ENCODE measurements around the gene TNS2.

TNS2 gene

DNA sequence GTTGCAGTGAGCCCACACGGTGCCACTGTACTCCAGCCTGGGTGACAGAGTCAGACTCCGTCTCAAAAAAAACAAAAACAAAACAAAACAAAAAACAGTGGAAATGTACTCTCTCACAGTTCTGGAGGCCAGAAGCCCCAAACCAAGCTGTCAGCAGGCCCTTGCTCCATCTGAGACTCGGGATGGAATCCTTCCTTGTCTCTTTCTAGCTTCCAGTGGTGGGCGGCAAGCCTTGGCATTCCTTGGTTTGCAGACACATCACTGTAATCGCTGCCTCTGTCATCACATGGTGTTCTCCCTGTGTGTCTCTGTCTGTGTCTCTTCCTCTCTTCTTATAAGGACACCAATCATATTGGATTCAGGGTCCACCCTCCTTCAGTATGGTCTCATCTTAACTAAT lies 6.4 kb downstream of the TNS2 start:
- no peak for DNase-seq

DNA sequence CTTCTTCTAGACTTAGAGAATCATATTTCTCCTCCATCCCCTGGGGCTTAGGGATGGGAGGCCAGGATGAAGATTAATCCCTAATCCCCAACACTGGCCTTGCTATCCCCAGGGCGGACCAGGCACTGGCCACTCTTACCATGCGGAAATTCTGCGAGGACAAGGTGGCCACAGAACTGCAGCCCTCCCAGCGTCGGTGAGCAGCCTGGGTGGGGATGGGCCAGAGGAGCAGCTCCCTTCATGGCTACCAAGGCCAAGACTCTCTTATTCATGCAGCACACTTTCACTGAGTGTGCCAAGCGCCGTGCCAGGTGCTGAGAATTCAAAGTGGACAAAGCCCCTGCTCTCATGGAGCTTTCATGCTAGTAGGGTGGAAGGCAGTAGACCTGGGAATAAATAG lies 7.0 kb downstream of the TNS2 start:
- no peak for DNase-seq

DNA sequence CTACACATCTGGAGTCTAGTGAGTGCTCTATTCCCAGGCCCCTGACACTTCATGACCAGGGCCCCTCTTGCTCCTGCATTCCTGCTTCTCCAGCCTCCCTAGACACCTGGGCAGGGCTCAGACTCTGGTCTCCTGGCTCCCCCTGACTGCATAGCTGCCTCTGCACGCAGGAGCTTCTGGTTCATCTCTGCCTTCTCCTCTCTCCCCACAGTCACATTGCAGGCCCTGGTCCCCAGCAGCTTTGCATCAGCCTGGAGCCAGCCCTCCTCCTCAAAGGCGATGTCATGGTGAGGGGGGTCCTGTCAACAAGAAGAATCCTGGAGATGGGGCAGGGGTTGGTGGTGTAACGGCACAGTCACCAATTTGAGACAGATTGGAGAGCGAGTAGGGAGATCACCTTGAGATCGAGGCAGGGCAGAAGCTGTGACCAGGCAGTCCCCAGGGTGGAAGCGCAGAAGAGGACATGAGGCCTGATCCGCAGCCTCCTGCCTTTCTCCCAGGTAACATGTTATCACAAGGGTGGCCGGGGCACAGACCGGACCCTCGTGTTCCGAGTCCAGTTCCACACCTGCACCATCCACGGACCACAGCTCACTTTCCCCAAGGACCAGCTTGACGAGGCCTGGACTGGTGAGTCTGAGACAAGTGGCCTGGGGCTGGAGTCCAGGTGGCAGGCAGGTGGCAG lies 8.1 kb downstream of the TNS2 start:
- DNase-seq: no peak

DNA sequence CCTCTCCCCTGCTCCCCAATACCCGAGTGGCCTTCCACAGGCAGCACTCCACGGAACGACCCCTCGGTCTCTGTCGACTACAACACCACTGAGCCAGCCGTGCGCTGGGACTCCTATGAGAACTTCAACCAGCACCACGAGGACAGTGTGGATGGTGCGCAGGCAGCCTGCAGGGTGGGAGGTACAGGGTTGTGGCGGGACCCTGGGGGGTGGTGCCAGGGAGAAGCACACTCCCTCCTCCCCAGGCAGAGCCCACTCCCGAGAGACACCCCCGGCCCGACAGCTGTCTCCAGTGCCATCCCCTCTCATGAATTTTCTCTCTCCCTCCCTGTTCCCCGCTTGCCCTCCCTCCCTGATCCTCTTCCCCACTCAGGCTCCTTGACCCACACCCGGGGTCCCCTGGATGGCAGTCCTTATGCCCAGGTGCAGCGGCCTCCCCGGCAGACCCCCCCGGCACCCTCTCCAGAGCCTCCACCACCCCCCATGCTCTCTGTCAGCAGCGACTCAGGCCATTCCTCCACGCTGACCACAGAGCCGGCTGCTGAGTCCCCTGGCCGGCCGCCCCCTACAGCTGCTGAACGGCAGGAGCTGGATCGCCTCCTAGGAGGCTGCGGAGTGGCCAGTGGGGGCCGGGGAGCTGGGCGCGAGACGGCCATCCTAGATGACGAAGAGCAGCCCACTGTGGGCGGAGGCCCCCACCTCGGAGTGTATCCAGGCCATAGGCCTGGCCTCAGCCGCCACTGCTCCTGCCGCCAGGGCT lies 9.0 kb downstream of the TNS2 start:
- no peak for DNase-seq

DNA sequence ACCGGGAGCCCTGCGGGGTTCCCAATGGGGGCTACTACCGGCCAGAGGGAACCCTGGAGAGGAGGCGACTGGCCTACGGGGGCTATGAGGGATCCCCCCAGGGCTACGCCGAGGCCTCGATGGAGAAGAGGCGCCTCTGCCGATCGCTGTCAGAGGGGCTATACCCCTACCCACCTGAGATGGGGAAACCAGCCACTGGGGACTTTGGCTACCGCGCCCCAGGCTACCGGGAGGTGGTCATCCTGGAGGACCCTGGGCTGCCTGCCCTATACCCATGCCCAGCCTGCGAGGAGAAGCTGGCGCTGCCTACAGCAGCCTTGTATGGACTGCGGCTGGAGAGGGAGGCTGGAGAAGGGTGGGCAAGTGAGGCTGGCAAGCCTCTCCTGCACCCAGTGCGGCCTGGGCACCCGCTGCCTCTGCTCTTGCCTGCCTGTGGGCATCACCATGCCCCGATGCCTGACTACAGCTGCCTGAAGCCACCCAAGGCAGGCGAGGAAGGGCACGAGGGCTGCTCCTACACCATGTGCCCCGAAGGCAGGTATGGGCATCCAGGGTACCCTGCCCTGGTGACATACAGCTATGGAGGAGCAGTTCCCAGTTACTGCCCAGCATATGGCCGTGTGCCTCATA lies 9.7 kb downstream of the TNS2 start:
- DNase-seq: no peak

DNA sequence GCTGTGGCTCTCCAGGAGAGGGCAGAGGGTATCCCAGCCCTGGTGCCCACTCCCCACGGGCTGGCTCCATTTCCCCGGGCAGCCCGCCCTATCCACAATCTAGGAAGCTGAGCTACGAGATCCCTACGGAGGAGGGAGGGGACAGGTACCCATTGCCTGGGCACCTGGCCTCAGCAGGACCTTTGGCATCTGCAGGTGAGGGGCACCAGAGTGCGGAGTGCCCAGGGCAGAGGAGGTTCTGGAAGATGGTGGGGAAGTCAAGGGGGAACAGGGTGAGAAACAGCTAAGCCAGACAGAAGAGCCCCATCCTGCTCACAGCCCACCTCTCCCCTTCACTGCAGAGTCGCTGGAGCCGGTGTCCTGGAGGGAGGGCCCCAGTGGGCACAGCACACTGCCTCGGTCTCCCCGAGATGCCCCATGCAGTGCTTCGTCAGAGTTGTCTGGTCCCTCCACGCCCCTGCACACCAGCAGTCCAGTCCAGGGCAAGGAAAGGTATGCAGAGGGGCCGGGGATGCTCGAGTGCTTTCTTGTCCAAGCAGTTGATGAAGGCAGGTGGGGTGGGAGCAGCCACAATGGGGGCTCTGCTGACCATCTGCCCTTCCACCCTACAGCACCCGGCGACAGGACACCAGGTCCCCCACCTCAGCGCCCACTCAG lies 10.3 kb downstream of the TNS2 start:
- DNase-seq: no peak

DNA sequence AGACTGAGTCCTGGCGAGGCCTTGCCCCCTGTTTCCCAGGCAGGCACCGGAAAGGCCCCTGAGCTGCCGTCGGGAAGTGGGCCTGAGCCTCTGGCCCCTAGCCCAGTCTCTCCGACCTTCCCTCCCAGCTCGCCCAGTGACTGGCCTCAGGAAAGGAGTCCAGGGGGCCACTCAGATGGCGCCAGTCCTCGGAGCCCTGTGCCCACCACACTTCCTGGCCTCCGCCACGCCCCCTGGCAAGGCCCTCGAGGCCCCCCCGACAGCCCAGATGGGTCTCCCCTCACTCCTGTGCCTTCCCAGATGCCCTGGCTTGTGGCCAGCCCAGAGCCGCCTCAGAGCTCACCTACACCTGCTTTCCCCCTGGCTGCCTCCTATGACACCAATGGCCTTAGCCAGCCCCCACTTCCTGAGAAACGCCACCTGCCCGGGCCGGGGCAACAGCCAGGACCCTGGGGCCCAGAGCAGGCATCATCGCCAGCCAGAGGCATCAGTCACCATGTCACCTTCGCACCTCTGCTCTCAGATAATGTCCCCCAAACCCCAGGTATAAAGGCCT lies 10.9 kb downstream of the TNS2 start:
- no peak for DNase-seq

DNA sequence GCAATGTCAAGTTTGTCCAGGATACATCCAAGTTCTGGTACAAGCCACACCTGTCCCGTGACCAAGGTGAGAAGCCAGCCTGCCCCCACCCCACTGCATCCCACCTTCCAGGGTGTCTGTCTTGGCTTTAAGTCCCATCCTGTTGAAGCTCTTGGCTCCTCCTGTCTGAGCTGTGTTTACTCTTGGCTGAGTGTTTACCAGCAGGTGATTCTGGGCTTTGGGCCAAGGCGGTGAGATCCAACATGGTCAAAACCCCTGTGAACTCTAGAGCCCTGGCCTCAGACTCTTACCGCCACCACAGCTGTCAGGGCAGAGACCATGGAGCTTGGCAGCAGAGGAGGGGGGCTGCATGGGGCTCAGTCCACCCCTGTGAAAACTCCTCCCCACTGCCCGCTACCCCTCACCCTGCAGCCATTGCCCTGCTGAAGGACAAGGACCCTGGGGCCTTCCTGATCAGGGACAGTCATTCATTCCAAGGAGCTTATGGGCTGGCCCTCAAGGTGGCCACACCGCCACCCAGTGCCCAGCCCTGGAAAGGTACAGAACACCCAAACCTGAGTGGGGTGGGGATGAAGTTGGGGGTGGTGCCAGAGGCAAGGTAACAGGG lies 11.6 kb downstream of the TNS2 start:
- peak in 1 of 14 donors; percentile 40 for DNase-seq

DNA sequence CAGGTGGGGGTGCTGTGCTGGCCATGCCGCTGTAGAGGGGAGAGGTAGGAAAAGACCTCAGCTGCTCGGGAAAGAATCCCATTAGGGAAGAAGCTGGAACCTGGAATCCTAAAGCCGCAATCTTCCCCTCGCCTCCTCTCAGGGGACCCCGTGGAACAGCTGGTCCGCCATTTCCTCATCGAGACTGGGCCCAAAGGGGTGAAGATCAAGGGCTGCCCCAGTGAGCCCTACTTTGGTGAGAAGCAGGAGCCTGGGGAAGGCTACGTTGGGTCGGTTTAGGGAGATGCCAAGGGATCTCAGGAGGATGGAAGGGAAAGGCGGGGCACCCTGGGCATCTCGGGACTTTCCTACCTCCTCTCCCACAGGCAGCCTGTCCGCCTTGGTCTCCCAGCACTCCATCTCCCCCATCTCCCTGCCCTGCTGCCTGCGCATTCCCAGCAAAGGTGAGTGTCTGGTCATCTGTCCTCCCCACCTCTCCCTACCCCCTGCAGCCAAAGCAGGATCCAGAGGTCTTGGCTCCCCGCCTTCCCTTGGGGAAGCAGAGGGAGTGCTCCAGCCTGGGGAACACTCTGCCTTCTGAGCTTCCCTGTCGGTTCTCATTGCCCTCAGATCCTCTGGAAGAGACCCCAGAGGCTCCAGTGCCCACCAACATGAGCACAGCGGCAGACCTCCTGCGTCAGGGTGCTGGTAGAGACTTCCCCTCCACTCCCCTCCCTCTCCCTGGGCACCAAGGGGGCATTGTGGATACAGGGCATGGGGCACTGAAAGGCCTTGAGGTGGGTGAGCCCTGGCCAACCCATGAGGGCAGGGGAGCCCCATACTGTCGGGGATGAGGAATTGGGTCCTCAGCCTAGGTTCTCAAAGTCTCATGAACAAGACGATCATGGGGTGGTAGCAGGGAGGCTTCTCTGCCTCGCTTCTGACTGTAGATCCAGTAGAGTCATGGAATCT lies 12.4 kb downstream of the TNS2 start:
- DNase-seq: no peak

DNA sequence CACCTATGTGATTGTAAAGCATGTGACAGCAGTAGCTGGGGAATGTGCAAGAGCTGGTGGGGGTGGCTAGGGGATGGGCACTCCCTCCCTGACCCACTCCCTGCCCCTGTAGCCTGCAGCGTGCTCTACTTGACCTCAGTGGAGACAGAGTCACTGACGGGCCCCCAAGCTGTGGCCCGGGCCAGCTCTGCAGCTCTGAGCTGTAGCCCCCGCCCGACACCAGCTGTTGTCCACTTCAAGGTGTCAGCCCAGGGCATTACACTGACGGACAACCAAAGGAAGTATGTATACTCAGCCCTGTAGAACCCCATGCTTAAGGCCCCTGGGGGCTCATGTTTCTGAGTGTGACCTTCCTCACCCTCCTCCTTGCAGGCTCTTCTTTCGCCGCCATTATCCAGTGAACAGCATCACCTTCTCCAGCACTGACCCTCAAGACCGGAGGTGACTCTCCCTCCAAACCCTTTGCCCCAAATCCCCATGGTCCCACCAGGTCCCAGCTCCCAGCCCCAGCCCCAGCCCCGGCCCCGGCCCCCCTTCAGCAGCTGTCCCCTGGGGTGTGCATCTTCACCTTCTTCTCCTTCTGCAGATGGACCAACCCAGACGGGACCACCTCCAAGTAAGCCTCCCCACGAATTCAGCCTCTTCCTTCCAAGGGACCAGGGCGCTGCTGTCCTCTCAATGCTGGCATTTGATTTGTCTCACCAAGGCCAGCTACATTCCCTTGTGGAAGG lies 13.3 kb downstream of the TNS2 start:
- DNase-seq: no peak

DNA sequence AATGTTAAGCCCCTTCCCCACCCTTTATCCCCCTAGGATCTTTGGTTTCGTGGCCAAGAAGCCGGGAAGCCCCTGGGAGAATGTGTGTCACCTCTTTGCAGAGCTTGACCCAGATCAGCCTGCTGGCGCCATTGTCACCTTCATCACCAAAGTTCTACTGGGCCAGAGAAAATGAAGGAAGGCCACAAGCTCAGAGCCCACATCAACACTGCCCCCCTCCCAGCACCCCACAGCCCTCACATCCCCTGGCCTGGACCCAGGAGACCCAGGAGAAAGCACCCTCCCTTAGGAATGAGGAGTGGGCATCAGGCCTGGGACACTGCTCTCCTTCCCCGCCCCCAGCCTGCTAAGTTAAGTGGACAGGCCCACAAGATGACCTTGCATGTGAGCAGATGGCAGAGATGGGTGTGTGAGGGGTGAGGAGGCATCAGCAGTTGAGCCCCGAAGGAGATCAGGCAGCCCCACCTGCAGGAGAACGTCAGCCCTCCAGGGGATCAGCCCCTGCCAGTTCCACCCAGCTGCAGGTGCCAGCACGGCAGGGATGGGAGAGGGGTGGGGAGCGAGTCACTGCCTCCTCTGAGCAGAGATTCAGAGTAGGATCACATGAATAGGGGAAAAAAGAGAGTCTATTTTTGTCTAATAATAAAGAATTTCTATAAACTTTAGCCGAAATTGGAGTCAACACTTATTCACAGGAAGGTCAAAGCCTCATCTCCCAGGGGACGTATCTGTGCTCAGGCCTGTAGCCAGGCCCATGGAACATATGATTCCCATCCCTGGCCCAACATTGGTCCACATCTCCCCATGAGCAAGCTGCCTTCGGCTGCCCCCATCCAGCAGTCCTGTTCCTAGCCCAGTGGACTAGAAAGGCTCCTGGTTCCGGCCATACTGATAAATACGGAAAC lies 14.1 kb downstream of the TNS2 start:
- no peak for DNase-seq

DNA sequence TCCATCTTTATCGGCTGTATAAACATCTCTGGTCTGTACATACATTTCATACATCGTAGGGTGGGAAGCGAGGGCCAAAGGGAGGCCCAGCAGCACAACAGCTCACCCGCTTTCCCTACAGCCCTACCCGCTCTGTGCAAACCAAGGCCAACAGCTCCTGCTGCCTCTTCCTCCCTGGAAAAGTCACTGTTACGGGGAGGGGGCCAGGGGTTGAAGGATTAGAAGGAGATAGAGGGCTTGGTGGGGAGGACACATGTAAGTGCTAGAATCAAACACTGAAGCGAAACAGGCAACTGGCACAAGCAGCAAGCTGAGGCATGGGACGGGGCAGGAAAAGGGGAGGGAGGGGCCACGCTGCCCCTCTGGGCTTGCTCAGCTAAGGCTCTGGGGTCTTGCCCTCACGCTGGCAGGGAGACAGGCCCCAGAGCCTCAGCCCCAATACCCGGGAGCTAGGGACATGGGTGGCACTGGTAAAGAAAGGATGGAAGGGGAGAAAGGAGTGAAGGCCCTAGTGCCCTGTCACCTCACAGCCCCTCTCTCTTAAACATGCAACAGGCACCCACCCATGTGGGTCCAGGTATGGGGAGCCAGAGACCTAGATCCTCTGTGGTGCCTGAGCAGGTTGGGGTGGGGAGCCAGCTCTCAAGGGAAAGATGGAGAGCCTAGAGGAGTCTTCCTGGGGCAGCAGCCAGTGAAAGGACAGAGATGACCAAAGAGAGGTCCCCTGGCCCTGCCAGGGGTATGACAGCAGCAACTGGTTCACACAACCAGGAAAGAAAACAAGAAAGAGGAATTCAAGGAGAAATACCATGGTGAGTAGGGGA lies 15.0 kb downstream of the TNS2 start:
- DNase-seq: no peak

DNA sequence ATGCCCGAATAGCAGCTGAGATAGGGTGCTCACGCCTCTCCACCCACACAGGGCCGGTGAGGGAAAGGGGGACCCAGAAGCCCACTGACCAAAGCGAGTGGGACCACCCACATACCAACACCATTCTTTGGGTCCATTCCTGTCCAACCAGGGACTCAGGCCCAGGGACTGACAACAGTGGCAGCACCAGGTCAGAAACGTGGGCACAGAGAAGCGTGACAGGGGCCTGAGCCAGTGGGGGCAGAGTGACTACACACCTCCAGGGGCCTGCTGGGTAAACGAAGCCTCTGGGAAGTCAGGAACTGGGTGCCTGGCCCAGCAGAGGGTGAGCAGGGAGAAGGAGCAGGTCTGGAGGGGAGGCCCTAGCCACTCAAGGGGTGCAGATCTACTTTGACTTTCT lies 15.6 kb downstream of the TNS2 start:
- DNase-seq: no peak

DNA sequence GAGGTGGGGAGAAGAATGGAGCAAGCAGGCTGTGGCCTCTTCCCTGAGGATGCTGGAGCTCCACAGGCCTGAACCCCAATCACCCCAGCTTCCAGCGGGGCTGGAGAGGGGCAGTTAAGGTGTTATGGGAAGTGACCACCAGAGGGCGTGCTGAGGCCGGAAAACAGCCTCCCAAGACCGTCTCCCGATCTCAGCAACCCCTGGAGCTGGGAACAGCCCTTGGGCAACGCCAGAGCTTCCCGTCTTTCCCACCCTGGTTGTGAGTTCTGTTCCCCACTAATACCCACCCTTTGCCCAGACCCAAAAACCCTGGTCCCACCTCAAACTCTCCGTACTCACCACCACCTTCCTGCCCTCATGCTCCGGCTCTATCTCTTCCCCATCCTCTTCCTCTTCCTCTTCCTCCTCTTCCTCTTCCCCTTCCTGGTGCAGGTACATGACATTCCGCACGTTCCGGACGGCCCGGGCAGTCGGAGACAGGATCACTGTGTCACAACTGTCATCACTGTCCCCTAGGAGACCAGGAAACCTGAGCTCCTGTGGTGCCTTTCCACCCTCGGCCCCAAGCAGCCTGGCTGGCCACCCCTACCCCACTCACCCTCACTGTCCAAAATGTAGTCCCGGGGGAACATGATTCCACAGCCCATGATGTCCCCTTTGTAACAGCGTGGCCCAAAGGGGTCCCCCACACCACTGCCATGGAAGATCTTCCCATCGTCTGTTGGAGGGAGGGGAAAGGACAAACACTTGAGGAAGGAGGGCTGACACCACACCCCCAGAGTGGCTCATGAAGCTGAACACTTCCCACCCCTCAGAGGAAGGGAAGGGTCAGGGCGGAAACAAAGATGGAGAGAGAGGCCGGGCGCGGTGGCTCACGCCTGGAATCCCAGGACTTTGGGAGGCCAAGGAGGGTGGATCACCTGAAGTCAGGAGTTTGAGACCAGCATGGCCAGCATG lies 16.4 kb downstream of the TNS2 start:
- peak in 10 of 14 donors; percentile 27 to 74 (median 52) for DNase-seq

DNA sequence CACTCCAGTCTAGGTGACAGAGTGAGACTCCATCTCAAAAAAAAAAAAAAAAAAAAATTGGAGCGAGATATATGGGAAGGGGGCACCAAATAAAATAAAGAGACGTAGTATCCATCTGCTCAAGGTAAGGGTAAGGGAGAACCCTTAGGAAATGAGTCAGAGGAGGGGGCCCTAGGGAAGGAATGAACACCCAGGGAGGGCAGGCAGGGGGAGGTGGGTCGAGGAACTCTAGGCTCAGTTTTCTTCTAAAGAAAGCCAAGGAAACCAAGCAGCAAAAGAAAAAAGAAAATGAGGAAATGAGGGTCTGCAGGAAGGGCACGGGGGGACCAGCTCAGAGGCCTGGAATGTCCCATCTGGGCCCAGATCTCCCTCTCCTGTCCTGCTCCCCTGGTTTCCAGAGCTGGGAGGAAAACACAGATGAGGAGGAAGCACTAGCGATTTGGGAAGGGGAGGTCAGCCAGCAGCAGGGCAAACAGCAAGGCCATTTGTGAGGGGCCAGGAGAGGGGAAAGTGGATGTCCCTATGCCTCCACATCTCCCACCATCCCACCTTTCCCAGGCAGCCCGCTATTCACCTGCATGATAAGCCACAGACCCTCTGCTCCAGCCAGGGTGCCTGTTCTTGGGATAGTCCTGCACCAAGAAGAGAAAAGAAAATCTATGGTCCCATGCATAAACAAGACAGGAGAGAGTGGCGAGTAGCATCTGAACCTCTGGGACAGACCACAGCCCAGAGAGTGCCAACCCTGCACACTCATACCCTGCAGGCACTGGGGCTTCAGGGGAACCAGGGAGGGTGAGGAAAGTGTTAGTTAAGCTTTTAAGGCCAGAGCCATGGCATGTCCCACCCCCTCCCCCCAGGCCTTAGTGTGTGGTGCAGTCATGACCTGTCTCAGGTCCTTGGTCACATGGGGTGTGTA lies 17.5 kb downstream of the TNS2 start:
- no peak for DNase-seq
